HK-2 (cell line): ENCODE data around the gene KCNJ2.
A peak's percentile ranks its signal among the peaks of the same experiment; 100 is the strongest.

Experiments
- DNase-seq: peaks from one replicate; pipeline ENCODE4 v3.0.0-alpha.2; 2018; ENCODE audit not compliant: unreplicated experiment

Gene KCNJ2

DNA sequence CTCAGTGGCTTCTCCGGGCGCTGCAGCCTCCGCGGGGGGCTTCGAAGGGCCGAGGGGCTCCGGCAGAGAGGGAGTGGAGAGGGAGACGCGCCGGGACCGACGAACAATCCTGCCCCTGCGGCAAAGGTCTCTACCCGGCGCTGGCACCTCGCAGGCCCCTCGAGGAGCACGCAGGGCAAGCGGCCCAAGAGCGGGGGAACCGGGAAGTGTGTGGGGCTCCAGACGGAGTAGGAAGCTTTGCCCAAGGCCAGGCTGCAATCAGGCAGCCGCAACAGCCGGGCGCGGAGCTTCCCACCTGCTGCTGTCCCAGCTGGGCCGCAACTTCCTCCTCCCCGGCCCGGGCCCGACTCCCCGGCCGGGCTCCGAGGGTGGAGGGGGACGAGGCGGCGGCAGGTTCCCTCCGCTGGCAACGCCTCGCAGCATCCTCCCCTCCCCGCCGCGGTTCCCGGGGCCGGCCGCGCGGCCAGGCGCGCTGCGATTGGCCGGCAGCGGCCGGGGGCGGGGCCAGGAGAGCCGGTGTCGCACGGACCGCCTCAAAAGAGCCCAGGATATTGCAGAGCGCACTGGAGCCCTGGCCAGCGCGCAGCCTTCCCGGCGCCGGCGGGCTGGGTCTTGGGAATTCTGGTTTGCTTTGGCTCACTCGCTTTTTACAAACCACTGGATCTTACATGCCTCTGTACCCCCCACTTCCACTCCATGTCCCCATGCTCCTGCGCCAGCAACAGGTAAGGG, at the start of gene KCNJ2:
Gene KCNJ2 (plus strand): TSS at position 556 of the 732 bp plus-strand sequence. CDS start 5,508 bp downstream, outside the sequence.
- peak; percentile 90 for DNase-seq

GRCh38 chr17:70119545-70119944, 49.8 kb upstream of the KCNJ2 start:
- no peak for DNase-seq

GRCh38 chr17:70119983-70120382, 49.3 kb upstream of the KCNJ2 start:
- DNase-seq, result no peak

GRCh38 chr17:70120425-70120824, 48.9 kb upstream of the KCNJ2 start:
- DNase-seq, result no peak

DNA sequence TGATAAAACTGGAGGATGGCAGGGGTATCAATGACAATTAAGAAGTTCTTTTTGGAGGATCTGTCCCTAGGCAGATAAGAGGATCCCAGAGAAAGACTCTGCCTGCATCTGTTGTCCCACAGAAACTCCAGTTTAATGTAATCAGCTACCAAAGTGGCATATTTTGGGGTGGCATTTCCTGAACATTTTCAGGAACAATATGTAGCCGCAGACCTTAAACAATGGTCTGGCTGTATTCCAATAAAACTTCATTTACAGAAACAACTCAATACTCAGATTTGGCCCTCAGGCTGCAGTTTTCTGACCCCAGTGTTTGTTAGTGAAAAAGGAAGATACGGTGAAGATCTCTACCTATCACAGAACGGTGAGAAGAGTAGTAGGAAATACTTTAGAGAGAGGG, 48.2 kb upstream of the KCNJ2 start:
- no peak for DNase-seq

DNA sequence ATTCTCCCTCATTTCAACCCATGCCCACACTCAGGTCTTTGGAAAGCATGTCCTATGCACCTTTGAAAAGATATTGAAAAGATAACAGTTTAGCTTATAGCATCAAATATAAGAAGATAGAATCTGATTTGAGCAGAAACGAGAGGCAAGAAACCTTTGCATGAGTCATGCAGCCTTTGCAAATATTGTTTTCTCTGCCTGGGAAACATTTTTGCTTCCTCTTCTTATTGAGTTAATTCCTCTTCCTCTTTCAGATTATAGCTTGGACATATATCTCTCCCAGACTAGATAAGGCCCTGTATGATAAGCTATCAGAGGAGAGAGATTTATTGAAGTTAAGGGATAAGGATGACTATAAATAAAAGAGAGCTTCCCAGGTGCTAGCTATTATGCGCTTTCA, 46.1 kb upstream of the KCNJ2 start:
- no peak for DNase-seq

- DNase-seq, result no peak
These were observed 44.6 kb upstream of the KCNJ2 start for GRCh38 chr17:70124723-70125122.

DNA sequence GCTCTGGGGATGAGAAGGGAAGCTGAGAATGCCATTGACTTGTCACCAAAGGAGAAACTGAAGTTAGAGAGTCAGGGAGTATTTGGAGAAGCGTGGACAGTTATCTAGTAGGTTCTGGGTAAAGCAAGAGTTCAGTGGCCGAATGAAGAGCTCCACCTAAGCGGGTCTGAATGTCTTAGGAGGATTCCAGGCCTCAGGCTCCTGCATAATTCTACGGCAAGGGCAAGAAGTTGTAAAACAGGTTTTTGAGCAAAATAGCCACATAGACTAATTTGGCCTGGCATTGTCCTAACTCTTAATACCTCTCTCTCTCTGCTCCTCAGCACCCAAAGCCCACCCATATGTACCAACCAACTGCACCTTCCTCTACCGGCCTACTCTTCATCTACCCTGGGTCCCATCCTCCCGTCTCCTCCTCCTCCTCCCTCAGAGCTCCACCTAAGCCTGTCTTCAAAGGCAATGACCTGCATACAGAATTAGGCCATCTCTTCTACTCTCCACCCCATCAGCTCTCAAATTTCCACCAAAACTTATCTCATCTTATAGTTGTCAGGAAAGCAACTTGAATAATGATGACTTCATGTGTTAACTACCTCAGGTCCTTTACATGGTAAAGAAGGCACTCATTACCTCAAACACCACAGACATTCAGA, 42.0 kb upstream of the KCNJ2 start:
- DNase-seq, result no peak

- DNase-seq, result no peak
These were observed 40.5 kb upstream of the KCNJ2 start for GRCh38 chr17:70128727-70129238.

DNA sequence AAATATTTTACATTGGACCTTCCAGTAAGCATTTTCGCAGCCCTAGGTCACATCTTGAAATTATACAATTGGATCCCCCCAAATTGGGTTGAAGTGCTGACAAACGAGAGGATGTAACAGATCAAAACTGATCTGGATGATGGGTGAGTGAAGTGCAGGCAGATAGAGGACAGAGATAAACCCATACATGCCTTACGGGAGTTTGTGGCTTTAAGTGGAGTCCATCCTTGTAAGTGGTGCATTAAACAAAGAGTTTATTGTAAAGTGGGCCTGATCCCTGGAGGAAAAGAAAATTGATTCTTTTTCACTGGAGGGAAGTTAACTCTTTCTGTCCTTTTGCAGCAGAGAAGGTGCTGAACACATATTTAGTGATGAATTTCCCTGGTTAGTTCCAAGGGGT, 39.0 kb upstream of the KCNJ2 start:
- no peak for DNase-seq

- no peak for DNase-seq
These were observed 36.8 kb upstream of the KCNJ2 start for GRCh38 chr17:70132505-70132904.

- no peak for DNase-seq
These were observed 35.3 kb upstream of the KCNJ2 start for GRCh38 chr17:70134042-70134441.

DNA sequence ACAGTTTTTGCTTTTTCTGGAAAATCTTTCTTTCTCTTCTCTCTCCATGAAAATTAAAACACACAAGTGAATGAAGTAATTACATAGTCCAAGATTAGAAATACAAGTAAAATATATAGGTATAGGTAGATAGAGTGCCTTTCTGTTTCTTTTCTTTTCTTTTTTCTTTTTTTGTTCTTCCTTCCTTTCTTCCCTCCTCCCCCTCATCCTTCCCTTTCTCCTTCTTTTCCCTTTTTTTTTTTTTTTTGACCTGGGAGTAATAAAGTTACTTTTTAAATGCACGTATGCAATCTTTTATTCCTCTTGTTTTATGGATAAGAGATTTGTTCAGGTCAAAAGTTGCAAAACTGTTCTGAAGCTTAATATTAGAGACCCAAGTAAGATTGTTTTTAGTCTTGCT, 34.6 kb upstream of the KCNJ2 start:
- no peak for DNase-seq

DNA sequence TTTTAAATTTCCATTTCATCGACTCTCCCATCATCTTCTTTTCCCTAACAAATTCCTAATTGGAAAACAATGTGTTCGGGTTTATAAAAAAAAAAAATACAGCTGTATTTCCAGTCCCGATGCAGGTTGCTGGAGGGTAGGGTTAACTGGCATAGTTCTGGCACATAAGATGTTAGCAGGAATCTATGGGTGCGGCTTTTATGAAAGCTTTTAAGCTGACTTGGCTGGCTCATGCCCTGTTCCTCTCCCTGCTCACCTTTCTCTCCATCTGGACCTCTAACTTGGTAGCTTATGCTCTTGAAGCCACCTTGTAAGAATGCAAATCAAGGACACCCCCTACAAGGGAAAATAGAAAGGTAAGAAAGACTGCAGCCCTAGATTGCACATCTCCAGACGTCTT, 33.2 kb upstream of the KCNJ2 start:
- DNase-seq, result no peak

- DNase-seq, result peak; percentile 27
These were observed 31.7 kb upstream of the KCNJ2 start for GRCh38 chr17:70137451-70138230.

GRCh38 chr17:70138291-70138865, 31.0 kb upstream of the KCNJ2 start:
- peak; percentile 15 for DNase-seq

- no peak for DNase-seq
These were observed 29.8 kb upstream of the KCNJ2 start for GRCh38 chr17:70139449-70139993.

GRCh38 chr17:70144260-70144846, 25.0 kb upstream of the KCNJ2 start:
- no peak for DNase-seq

GRCh38 chr17:70153210-70153609, 16.1 kb upstream of the KCNJ2 start:
- DNase-seq, result no peak

DNA sequence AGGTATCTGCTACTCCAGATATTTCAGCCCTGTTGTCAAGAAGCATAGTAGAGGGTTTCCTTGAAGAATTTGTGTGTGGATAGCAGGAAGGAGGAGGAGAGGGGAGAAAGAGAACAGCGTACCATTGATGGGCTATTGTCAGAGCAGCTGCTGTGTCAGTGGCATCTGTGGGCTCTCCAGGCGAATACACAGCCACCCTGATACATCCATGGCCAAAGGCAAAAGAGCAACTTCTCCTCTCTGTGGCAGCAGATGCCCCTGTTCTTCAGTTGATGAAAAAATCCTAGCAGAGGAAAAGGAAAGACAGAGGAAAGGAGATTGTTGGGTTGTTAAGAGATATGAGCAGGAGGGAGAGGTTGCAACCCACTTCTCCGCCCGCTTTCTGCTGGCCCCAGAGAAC, 12.2 kb upstream of the KCNJ2 start:
- no peak for DNase-seq

DNA sequence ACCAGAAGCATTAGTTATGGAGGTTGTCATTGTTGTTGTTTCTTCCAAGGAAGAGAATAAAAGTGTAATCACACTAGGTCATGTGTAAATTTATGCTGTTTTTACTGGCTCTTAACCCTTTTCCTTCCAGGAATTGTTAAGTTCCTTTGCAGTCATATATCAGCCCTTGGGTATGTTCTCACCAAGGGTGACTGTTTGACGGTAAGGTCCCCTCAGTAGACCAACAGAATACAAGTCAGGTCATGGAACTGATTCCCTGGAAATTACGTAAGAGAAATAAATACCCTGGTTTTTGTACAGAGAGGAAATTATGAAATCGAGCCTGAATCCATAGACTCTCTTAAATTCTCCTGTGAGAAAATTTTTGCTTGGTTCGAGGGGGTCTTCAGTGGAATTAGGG, 11.2 kb upstream of the KCNJ2 start:
- no peak for DNase-seq

DNA sequence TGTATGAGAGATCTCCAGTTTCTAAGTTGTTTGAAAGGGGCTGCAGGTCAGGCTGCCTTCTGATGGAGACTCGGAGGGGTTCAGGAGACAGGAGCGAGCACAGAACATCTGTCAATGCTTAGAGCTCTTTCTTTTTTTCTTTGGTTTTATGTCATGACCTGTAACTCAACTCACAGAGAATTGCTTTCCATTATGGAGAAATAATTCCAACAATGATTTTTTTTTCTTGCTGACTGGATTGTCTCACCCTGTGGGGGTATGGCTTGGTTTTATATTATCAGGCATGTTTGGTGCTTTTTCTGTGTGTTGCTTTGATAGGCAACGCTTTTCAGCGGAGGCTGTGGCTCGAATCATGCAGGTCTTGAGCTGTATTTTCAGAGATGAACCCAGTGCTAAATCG, 10.7 kb upstream of the KCNJ2 start:
- DNase-seq, result no peak
